ENCODE results near the gene CCNG1.
"Not testable (repeated sequence)": the region's sequence is repeated elsewhere in the genome, so short reads cannot be mapped to it uniquely, and the experiment has no call there.

Gene CCNG1

GRCh38 chr5:163437309-163438182 is at the start of gene CCNG1:
CCNG1 (plus strand) TSS chr5:163437595; CDS start chr5:163439257, 1,662 bp downstream.
- peak; percentile 83 for DNase-seq

GRCh38 chr5:163395792-163396191 is 41.6 kb upstream of the CCNG1 start:
- no peak for DNase-seq

GRCh38 chr5:163396818-163397340 is 40.5 kb upstream of the CCNG1 start:
- DNase-seq: not testable (repeated sequence)

GRCh38 chr5:163397354-163397753 is 40.0 kb upstream of the CCNG1 start:
- DNase-seq: no peak

GRCh38 chr5:163399923-163400322 is 37.5 kb upstream of the CCNG1 start:
- DNase-seq: no peak

- DNase-seq: no peak
These were observed 36.1 kb upstream of the CCNG1 start for GRCh38 chr5:163401271-163401670.

- DNase-seq: no peak
These were observed 35.4 kb upstream of the CCNG1 start for GRCh38 chr5:163402007-163402406.

- DNase-seq: no peak
These were observed 32.8 kb upstream of the CCNG1 start for GRCh38 chr5:163404364-163405173.

GRCh38 chr5:163407034-163407655 is 30.2 kb upstream of the CCNG1 start:
- DNase-seq: no peak

GRCh38 chr5:163408311-163408923 is 29.0 kb upstream of the CCNG1 start:
- no peak for DNase-seq

- DNase-seq: no peak
These were observed 28.0 kb upstream of the CCNG1 start for GRCh38 chr5:163409384-163409783.

GRCh38 chr5:163410505-163410904 is 26.9 kb upstream of the CCNG1 start:
- DNase-seq: no peak

GRCh38 chr5:163415673-163416072 is 21.7 kb upstream of the CCNG1 start:
- not testable (repeated sequence) for DNase-seq

GRCh38 chr5:163424836-163425235 is 12.6 kb upstream of the CCNG1 start:
- no peak for DNase-seq

GRCh38 chr5:163426128-163426527 is 11.3 kb upstream of the CCNG1 start:
- not testable (repeated sequence) for DNase-seq

GRCh38 chr5:163432544-163432943 is 4.9 kb upstream of the CCNG1 start:
- no peak for DNase-seq

GRCh38 chr5:163433271-163433670 is 4.1 kb upstream of the CCNG1 start:
- no peak for DNase-seq

- DNase-seq: no peak
These were observed 3.0 kb upstream of the CCNG1 start for GRCh38 chr5:163434401-163434866.

GRCh38 chr5:163436515-163436914 is 880 bp upstream of the CCNG1 start:
- no peak for DNase-seq

- DNase-seq: no peak
These were observed 435 bp upstream of the CCNG1 start for GRCh38 chr5:163437011-163437308.

GRCh38 chr5:163439092-163439425 is 1.7 kb downstream of the CCNG1 start:
- no peak for DNase-seq

GRCh38 chr5:163440954-163441353 is 3.6 kb downstream of the CCNG1 start:
- DNase-seq: no peak

GRCh38 chr5:163444526-163444925 is 7.1 kb downstream of the CCNG1 start:
- DNase-seq: no peak
